ENCODE measurements around the gene SSU72.

SSU72 gene

GRCh38 chr1:1601564-1602303, 27.1 kb upstream of the SSU72 start:
- Histone ChIP-seq H3K27me3 (ENCODE audit: insufficient read depth, low read length, poor library complexity, severe bottlenecking) (no peaks in the 10 kb centered on the region), H3F3A (ENCODE audit: low read depth) (no peaks in the 10 kb centered on the region), H3K9me3 (ENCODE audit: insufficient read depth, low read depth, low read length) (no peaks in the 10 kb centered on the region), H2AFZ (ENCODE audit: low read length) (no peak overlapping the region), H3K9ac (ENCODE audit: low read depth, low read length, poor library complexity, severe bottlenecking) (no peak overlapping the region), H3K4me1 (ENCODE audit: insufficient read depth, low read length, poor library complexity, severe bottlenecking) (no peaks in the 10 kb centered on the region), H4K20me1 (ENCODE audit: insufficient read depth, low read length, poor library complexity, severe bottlenecking) (no peaks in the 10 kb centered on the region), H3K4me3 (ENCODE audit: low read length, poor library complexity, severe bottlenecking) (no peak overlapping the region), H3K36me3 (ENCODE audit: insufficient read depth, low read length) (no peaks in the 10 kb centered on the region), H3K9me2 (replicated peaks; ENCODE audit: low read depth, low read length) (no peaks in the 10 kb centered on the region), H3K4me2 (ENCODE audit: low read depth, low read length, poor library complexity, severe bottlenecking) (no peak overlapping the region), H3K79me2 (ENCODE audit: insufficient read depth, low read length) (no peaks in the 10 kb centered on the region)
- TF ChIP-seq CTCF (conservative IDR thresholded peaks at IDR 0.05; ENCODE audit: low read length) (no peak), EZH2phosphoT487 (IDR thresholded peaks at IDR 0.05; ENCODE audit: borderline replicate concordance) (no peak)

GRCh38 chr1:1600861-1601563, 26.3 kb upstream of the SSU72 start:
- Histone ChIP-seq H3K9me3 (ENCODE audit: insufficient read depth, low read depth, low read length) (no peaks in the 10 kb centered on the region), H3K4me3 (ENCODE audit: low read length, poor library complexity, severe bottlenecking) (no peak overlapping the region), H3K4me1 (ENCODE audit: insufficient read depth, low read length, poor library complexity, severe bottlenecking) (no peaks in the 10 kb centered on the region), H3K9me2 (replicated peaks; ENCODE audit: low read depth, low read length) (no peaks in the 10 kb centered on the region), H3K4me2 (ENCODE audit: low read depth, low read length, poor library complexity, severe bottlenecking) (no peak overlapping the region), H3K27me3 (ENCODE audit: insufficient read depth, low read length, poor library complexity, severe bottlenecking) (peaks cover 6% of the 10 kb centered on the region), H2AFZ (ENCODE audit: low read length) (no peak overlapping the region), H3F3A (ENCODE audit: low read depth) (no peaks in the 10 kb centered on the region), H3K79me2 (ENCODE audit: insufficient read depth, low read length) (no peaks in the 10 kb centered on the region), H4K20me1 (ENCODE audit: insufficient read depth, low read length, poor library complexity, severe bottlenecking) (no peaks in the 10 kb centered on the region), H3K36me3 (ENCODE audit: insufficient read depth, low read length) (no peaks in the 10 kb centered on the region), H3K9ac (ENCODE audit: low read depth, low read length, poor library complexity, severe bottlenecking) (no peak overlapping the region)
- TF ChIP-seq CTCF (conservative IDR thresholded peaks at IDR 0.05; ENCODE audit: low read length) = no peak
- no peak for TF ChIP-seq EZH2phosphoT487 (IDR thresholded peaks at IDR 0.05; ENCODE audit: borderline replicate concordance)

- H3K79me2 ChIP-seq (ENCODE audit: insufficient read depth, low read length) = no peaks in the 10 kb centered on the region
- H3K4me1 ChIP-seq (ENCODE audit: insufficient read depth, low read length, poor library complexity, severe bottlenecking) = no peaks in the 10 kb centered on the region
- H3K4me2 ChIP-seq (ENCODE audit: low read depth, low read length, poor library complexity, severe bottlenecking) = no peak within 1 kb of the TSS
- no peak for TF ChIP-seq EZH2phosphoT487 (IDR thresholded peaks at IDR 0.05; ENCODE audit: borderline replicate concordance)
- TF ChIP-seq CTCF (conservative IDR thresholded peaks at IDR 0.05; ENCODE audit: low read length) = no peak
- H3K36me3 ChIP-seq (ENCODE audit: insufficient read depth, low read length) = no peaks in the 10 kb centered on the region
- peaks cover 14% of the 10 kb centered on the region for H3K27me3 ChIP-seq (ENCODE audit: insufficient read depth, low read length, poor library complexity, severe bottlenecking)
- H3K9ac ChIP-seq (ENCODE audit: low read depth, low read length, poor library complexity, severe bottlenecking) = no peak within 1 kb of the TSS
- H2AFZ ChIP-seq (ENCODE audit: low read length) = no peak within 1 kb of the TSS
- H3K9me3 ChIP-seq (ENCODE audit: insufficient read depth, low read depth, low read length) = no peaks in the 10 kb centered on the region
- H3K9me2 ChIP-seq (replicated peaks; ENCODE audit: low read depth, low read length) = no peaks in the 10 kb centered on the region
- H3F3A ChIP-seq (ENCODE audit: low read depth) = no peaks in the 10 kb centered on the region
- H3K4me3 ChIP-seq (ENCODE audit: low read length, poor library complexity, severe bottlenecking) = no peak within 1 kb of the TSS
- no peaks in the 10 kb centered on the region for H4K20me1 ChIP-seq (ENCODE audit: insufficient read depth, low read length, poor library complexity, severe bottlenecking)
Observed at GRCh38 chr1:1599935-1600860, 25.5 kb upstream of the SSU72 start, which contains the start of gene FNDC10. FNDC10 (minus strand) TSS chr1:1600135; CDS start chr1:1600015, 120 bp downstream.

Measured in Loucy (cell line).